Nucleus accumbens (tissue), 56 donors: ENCODE measurements around the gene SYMPK.

Experiments used
- DNase-seq, 56 donors: peaks; one replicate each; lab custom pipeline; 2025; lab: John Stamatoyannopoulos, UW

The SYMPK gene

DNA sequence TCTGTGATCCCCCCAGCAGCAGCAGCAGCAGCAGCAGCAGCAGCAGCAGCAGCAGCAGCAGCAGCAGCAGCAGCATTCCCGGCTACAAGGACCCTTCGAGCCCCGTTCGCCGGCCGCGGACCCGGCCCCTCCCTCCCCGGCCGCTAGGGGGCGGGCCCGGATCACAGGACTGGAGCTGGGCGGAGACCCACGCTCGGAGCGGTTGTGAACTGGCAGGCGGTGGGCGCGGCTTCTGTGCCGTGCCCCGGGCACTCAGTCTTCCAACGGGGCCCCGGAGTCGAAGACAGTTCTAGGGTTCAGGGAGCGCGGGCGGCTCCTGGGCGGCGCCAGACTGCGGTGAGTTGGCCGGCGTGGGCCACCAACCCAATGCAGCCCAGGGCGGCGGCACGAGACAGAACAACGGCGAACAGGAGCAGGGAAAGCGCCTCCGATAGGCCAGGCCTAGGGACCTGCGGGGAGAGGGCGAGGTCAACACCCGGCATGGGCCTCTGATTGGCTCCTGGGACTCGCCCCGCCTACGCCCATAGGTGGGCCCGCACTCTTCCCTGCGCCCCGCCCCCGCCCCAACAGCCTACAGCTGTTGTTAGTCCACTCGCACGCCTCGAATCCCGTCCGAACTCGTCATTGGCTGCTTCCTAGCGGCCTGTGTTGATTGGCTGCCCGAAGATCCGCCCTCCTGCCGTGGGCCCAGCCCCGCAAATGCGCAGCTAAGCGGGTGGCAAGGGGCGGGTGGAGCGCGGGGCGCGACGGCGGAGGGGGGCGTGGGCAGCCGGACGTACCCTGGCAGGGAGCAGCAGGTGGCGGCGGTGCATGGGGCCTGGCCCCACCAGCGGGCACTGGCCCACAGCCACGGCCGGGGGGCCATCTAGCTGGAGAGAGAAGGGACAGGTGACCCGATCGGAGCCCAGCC, 92.5 kb downstream of the SYMPK start:
- peak; percentile 51 to 96 (median 88) for DNase-seq

DNA sequence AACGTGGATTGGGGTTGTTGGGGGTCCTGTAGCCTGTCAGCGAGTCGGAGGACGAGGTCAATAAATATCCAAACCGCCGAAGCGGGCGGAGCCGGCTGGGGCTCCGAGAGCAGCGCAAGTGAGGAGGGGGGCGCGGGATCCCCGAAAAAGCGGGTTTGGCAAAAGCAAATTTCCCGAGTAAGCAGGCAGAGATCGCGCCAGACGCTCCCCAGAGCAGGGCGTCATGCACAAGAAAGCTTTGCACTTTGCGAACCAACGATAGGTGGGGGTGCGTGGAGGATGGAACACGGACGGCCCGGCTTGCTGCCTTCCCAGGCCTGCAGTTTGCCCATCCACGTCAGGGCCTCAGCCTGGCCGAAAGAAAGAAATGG, 93.1 kb downstream of the SYMPK start:
- peak in 37 of 56 donors; percentile 40 to 83 (median 73) for DNase-seq

DNA sequence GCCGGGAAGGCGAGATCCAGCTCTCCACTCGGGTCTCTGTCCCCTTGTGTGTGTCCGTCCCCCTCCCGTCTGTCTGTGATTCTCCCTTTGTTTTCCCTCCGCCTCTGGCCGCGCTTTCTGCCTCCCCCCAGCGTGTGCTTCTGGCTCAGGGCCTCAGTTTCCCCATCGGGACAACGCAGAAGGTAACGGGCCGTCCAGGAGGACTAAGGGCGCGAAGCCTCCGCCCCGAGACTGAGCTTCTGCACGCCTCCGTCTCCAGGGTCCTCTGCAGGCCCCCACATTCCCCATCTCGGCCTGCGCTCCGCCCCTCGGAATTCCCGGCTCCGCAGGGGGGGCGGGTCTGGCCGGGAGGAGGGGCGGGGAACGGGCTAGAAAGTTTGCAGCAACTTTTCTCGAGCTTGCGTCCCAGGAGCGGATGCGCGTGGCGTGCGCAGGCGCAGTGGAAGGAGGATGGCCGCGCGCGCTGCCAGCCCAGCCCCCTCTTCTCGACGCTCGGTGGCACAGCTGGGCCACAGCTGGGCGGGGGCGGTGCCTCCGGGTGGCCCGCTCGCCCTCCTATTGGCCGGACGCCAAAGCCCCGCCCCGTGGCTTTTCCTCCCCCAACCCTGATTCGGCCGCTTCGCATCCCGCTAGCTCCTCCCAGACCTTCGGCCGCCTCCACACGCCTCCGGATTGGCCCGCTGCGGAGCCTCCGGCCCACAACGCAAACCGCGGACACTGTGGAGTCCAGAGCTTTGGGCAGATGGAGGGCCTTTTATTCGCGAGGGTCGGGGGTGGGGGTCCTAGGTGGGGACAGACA, 93.8 kb downstream of the SYMPK start, which contains the start of gene SIX5:
SIX5 (minus strand) TSS at position 269 of the 799 bp plus-strand sequence. CDS start 408 bp downstream, outside the sequence.
- peak; percentile 47 to 98 (median 92) for DNase-seq

DNA sequence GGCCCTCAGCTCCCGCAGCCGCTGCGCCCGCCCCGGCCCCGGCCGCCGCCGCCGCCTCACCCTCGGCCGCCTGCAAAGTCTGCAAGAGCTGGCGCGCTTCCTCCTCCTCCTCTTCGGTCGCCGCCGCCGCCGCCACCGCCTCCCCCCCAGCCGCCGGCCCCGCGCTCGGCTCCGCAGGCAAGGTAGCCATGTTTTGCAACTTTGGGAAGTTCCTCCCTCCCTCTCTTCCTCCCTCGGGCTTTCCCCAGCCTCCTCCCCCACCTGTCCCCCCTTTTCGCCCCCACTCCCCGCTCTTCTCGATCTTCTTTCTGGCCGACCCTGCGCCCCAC, 94.3 kb downstream of the SYMPK start:
- peak in 1 of 56 donors; percentile 32 for DNase-seq

DNA sequence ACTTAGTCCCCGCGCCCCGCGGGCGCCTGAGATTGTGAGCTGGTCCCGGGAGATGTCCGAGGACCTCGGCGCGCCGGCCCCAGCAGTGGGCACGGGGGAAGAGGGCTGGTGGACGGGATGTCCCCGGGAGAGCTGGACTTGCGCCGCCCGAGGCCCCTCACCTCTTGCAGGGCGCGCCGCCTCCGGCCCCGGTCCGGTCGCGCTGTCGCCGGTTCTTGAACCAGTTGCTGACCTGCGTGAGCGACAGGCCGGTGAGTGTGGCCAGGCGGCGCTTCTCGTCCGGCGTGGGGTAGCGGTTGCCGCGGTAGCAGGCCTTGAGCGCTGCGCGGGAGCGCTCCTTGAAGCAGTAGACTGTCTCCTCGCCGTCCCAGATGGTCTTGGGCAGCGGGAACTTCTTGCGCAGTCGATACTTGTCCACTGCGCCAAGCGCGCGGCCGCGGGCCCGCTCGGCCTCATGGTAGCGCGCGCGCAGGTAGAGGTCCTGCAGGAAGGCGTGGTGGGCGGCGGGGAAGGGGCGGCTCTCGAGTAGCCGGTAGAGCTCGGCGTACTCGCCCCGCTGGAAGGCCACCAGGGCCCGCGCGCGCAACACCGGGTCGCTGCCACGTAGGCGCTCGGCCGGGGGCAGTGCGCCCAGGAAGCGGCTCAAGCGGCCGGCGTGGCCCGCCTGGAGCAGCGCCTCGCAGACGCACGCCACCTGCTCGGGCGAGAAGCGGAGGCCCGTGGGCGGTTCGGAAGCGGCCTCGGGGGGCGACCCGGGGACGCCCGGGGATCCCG, 94.9 kb downstream of the SYMPK start:
- peak in 13 of 56 donors; percentile 8 to 52 (median 22) for DNase-seq

DNA sequence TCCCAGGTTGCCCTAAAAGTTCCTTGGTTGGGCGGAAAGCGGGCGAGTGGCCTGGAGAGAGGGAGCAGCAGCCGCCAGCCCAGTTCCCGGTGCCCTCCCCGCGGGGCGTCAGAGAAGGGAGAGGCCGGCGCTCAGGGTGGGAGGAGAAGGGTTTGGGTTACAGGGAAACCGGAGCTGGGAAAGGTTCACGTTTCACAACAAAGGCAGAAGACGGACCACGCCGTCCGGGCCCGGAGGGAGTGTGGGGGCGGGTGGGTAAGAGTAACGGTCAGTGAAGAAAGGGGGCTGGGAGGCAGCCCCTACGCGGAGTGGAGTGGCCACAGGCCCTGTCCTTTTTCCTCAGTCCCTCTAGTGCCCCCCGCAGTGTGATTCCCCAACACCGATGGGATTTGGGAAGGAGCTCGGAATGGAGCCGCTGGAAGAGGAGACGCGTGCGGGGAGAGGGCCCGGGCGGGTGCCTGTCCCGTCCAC, 95.5 kb downstream of the SYMPK start:
- DNase-seq, result peak in 3 of 56 donors; percentile 20 to 45 (median 25)

DNA sequence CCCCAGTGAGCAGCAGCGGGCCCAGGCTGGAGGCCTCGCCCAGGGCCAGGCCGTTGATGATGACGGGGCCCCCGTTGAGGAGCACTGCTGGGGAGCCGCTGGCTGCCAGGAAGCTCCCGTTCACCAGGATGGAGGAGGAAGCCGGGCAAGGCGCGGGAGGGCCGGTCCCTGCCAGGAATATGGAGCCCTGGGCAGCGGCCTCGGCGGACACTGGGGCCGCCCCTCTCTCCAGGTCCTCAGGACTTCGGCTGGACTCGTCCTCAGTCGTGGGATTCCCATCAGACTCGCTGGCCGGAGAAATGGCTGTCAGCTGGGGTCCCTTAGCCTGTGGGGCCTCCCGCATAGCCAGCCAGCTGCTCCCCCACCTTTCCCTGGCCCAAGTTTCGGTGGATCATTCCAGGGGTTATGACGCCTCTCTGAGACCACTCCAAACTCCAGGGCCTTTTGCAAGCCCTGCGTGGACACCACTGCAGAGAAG, 96.0 kb downstream of the SYMPK start:
- DNase-seq, result no peak

DNA sequence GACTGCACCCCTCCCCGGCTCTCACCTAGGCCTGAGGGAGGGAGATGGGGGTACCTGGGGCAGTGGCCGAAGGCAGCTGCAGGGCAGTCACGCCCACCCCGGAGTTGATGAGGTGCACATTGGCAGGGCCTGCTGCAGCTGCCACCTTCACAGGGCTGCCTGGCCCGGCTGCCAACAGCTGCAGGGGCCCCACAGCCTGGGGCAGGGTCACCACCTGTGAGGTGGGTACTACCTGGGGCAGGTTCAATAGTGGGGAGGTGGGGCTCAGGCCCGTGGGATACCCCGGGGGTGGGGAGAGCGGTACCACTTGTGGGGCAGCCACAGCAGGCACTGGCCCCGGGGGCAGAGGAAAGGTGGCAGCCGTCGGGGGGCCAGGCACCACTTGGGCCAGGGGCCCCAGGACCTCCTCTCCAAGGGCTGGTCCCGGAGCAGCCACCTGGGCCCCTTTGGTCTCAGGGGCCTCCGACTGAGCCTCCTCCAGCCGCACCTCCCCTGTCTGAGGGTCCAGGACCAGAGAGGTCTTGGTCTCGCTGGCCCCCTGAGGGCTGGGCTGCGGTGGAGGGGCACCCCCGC, 96.6 kb downstream of the SYMPK start:
- no peak for DNase-seq

DNA sequence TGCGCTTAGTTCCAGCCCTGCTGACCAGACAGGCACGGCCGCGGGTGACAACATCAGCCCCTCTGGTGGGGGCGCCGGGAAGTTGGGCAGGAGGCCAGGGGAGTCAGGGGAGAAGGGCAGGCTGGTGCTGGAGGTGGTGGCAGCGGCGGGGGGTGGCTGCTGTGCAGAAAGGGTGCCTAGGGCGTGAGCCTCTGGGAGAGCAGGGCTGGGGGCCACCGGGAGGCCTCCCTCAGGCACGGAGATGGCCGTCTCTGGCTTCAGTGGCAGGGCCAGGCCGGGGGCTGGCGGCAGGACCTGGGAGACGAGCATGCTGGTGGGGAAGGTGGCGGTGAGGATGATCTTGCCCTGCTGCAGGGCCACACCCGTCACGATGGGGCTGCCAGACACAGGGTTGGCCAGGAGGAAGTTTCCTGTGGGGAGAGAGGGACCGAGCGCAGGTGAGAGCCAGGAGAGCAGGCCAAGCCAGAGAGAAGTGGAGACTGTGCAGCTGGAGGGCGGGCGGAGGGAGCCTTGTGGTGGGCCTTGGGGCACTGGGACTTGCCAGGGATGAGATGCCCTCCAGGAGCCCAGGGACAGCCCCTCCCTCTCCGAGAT, 97.1 kb downstream of the SYMPK start:
- no peak for DNase-seq
